HL-60 (cell line): ENCODE data around the gene CDH20.

Experiments
- GABPA ChIP-seq: IDR thresholded peaks from 2 replicates; pipeline ENCODE4 v1.6.1; 2012; ENCODE audit warnings: low read depth
- TF ChIP-seq, protein P1 (sequence below): IDR thresholded peaks from one replicate; pipeline ENCODE4 v1.5.1; 2011; ENCODE audit warnings: low read length, control low read depth, inconsistent platforms; ENCODE audit not compliant: insufficient read depth

DNA sequence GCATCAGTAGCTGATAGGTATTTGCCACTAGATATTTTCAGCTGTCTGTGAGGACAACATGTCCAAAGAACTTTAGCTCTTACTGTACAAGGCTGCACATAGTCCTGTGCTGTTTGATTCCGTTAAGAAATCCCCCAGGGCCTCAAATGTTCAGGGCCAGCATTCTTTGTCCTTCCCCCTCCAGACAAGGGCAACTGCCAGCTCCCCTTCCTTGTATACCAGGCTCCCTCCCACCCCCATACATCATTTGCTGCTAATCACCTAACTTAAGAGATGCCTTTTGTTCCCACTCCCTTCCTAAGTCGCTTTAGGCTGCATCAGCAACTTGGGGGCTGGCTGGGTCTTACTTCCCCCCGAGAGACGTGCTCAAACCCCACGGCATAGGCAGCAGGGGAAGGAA is 138.7 kb downstream of the CDH20 start:
- no peak for TF ChIP-seq GABPA
- TF ChIP-seq, protein P1, sequence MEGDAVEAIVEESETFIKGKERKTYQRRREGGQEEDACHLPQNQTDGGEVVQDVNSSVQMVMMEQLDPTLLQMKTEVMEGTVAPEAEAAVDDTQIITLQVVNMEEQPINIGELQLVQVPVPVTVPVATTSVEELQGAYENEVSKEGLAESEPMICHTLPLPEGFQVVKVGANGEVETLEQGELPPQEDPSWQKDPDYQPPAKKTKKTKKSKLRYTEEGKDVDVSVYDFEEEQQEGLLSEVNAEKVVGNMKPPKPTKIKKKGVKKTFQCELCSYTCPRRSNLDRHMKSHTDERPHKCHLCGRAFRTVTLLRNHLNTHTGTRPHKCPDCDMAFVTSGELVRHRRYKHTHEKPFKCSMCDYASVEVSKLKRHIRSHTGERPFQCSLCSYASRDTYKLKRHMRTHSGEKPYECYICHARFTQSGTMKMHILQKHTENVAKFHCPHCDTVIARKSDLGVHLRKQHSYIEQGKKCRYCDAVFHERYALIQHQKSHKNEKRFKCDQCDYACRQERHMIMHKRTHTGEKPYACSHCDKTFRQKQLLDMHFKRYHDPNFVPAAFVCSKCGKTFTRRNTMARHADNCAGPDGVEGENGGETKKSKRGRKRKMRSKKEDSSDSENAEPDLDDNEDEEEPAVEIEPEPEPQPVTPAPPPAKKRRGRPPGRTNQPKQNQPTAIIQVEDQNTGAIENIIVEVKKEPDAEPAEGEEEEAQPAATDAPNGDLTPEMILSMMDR = no peak
